Measurements from ENCODE around the gene ELMO1.

The ELMO1 gene

DNA sequence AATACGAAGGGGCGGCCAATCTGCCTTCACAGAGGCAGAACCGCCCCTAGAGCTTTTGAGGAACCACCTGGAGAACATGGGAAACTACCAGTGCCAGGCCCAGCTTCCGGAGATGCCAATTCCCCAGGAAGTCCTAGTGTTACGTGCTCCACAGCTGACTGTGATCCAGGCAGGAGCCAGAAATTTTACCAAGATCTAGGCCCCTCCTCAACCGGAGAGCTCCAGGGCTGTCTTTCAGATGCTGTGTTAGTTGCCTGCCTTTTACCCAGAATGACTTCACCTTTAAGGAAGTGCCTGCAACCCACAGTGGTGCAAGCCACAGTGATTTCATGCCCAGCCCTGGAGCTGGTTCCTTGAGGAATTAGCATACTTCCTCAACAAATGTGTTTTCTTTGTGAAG lies 62.9 kb downstream of the ELMO1 start:
- TF ChIP-seq ZFX (IDR thresholded peaks at IDR 0.05; ENCODE audit: borderline replicate concordance), result no peak
- TF ChIP-seq, protein P1, sequence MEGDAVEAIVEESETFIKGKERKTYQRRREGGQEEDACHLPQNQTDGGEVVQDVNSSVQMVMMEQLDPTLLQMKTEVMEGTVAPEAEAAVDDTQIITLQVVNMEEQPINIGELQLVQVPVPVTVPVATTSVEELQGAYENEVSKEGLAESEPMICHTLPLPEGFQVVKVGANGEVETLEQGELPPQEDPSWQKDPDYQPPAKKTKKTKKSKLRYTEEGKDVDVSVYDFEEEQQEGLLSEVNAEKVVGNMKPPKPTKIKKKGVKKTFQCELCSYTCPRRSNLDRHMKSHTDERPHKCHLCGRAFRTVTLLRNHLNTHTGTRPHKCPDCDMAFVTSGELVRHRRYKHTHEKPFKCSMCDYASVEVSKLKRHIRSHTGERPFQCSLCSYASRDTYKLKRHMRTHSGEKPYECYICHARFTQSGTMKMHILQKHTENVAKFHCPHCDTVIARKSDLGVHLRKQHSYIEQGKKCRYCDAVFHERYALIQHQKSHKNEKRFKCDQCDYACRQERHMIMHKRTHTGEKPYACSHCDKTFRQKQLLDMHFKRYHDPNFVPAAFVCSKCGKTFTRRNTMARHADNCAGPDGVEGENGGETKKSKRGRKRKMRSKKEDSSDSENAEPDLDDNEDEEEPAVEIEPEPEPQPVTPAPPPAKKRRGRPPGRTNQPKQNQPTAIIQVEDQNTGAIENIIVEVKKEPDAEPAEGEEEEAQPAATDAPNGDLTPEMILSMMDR (IDR thresholded peaks at IDR 0.05), result no peak
- no peak overlapping the region for H3K27ac ChIP-seq

DNA sequence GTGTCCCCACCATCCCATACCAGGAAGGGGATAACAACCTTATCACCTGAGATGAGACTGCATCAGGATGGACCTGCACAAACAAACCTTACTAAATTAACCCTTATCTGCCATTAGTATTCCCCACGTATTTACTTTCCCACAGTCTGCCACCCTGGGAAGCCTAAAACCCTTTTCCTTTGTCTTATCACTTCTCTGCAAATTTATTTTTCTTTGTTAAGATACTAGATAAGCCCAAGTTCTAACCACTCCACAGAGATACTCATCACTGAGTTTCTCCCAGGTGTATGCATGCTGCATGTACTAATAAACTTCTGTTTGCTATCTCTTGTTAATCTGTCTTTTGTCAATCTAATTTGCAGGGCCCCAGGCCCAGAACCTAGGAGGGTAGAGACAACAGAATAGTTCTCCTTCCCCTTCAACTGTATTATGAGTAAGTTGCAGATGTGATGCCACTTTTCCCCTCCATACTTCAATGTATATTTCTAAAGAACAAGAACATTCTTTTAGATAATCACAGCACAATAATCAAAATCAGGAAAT lies 66.0 kb downstream of the ELMO1 start:
- no peak for TF ChIP-seq ZFX (IDR thresholded peaks at IDR 0.05; ENCODE audit: borderline replicate concordance)
- TF ChIP-seq, protein P1 (IDR thresholded peaks at IDR 0.05), result no peak
- no peak overlapping the region for H3K27ac ChIP-seq

DNA sequence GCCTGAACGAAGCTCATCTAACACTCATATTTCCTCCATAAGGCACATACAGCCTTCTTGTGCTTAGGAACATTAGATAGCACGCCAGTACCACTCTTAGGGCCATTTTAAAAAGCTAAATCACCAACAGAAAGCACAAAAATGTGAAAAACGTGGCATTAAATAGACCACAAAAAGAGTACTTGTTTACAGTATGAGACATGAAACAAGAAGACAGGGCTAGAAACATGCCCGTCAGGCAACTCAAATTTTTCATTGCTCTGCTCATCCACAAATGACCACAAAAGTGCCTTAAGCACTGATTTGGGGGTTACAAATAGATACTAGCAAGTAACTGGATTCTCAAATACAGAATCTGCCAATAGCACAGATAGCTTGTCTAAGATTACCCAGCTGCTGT lies 67.8 kb downstream of the ELMO1 start:
- H3K27ac ChIP-seq, result no peak overlapping the region
- no peak for TF ChIP-seq ZFX (IDR thresholded peaks at IDR 0.05; ENCODE audit: borderline replicate concordance)
- TF ChIP-seq, protein P1 (IDR thresholded peaks at IDR 0.05), result no peak

DNA sequence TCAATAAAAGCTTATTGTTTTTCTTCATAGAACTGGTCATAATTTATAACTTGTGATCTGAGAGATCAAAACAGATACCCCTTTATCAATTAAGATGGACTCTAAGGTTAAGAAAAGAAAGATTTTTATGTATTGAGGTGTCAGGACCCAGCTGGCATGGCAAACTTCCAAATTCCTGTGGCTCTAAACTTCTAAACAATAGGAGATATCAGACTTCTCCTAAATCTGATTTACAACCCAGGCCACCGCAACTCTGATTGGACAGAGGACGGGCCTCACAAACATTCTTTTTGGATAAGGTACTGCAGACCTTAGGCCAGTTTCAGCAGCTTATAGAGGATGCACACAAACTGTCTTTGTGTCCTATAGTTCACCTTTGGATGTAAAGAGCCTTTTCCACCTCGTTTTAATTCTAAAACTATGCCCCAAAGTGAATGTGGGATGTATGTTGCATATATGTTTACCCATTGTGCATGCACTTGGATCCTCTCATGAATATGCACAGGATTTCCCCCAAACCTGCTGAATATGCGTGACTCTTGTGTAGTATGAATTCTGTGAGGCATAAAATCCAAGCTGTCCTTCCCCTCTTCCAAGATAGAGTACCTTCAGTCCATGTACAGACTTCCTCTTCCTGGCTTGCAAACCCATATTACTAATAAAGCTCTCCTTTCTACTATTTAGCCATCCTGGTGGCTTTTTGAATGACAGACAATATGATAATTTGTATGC lies 69.0 kb downstream of the ELMO1 start:
- H3K27ac ChIP-seq, result no peak overlapping the region
- no peak for TF ChIP-seq ZFX (IDR thresholded peaks at IDR 0.05; ENCODE audit: borderline replicate concordance)
- TF ChIP-seq, protein P1 (IDR thresholded peaks at IDR 0.05), result no peak

DNA sequence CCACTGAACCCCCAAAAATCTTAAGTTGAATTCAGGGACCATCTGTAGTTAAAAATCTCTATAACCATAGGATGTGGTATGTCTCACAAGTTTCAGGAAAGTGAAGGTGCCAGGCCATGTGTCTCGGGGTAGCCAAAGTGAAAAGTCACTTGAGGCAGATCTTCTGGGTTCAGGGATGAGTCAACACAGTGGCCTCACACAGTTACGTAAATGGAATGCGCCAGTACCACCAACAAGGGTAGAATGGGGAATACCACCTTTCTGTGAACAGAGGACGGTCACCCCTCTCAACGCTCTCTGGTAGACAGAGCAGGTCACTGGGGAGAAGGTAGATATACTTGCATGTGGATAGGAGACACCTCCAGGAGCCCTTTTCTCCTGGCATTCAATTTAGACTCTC lies 71.4 kb downstream of the ELMO1 start:
- TF ChIP-seq ZFX (IDR thresholded peaks at IDR 0.05; ENCODE audit: borderline replicate concordance), result no peak
- TF ChIP-seq, protein P1 (IDR thresholded peaks at IDR 0.05), result no peak
- no peak overlapping the region for H3K27ac ChIP-seq

DNA sequence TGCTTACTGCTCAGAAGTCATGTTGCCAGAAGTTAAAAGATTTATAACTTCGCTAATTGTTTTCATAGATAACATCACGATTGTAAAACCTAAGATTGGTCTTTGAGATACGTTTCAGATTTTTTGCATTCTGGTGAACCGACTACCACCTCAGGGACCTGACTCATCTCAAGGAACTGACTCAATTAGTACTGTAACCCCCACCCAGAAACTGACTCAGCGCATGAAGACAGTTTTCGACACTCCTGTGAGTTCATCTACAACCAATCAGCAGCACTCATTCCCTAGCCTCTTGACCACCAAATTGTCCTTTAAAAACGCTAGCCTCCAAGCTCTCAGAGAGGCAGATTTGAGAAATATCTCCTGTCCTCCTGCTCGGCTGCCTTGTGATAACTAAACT lies 72.3 kb downstream of the ELMO1 start:
- no peak for TF ChIP-seq ZFX (IDR thresholded peaks at IDR 0.05; ENCODE audit: borderline replicate concordance)
- TF ChIP-seq, protein P1 (IDR thresholded peaks at IDR 0.05), result no peak
- H3K27ac ChIP-seq, result no peak overlapping the region

DNA sequence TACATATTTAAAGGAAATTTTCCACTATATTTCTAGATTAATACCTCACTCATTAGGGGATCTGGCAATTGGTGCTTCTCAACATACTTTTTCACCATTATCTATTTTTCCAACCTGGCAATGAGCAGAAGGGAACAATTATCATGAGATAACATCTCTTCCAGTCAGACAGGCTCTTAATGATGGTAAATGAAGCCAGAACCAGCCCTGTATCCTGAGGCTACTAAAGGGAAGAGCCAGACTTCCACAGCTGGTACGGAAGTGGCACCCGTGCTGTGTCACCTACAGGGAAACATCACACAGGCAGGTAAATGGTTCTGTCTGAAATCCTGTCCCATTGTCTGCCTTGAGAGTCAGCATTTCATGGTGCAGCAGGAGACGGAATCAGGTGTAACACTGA lies 75.9 kb downstream of the ELMO1 start:
- TF ChIP-seq, protein P1 (IDR thresholded peaks at IDR 0.05), result no peak
- TF ChIP-seq ZFX (IDR thresholded peaks at IDR 0.05; ENCODE audit: borderline replicate concordance), result no peak
- H3K27ac ChIP-seq, result no peak overlapping the region

Data from 22Rv1 (cell line).